Measurements from ENCODE around the gene IDUA.

The IDUA gene

GRCh38 chr4:1039493-1040343, 52.9 kb downstream of the IDUA start:
- no peak for TF ChIP-seq CTCF (IDR thresholded peaks at IDR 0.05; ENCODE audit: low read depth, low read length)
- H3K4me3 ChIP-seq (ENCODE audit: low read depth, low read length), result no peak overlapping the region
- no peak for DNase-seq
- no peaks in the 10 kb centered on the region for H3K27me3 ChIP-seq (ENCODE audit: insufficient read depth, low read depth, severe bottlenecking)
- peak overlapping the region; percentile 20; the same call in 1 of the 2 replicates for H3K27ac ChIP-seq
- H3K36me3 ChIP-seq, result no peaks in the 10 kb centered on the region
- no peaks in the 10 kb centered on the region for H3K9me3 ChIP-seq (ENCODE audit: severe bottlenecking)

- DNase-seq, result no peak
Observed at GRCh38 chr4:1040344-1041146, 53.7 kb downstream of the IDUA start.

GRCh38 chr4:1041147-1041935, 54.5 kb downstream of the IDUA start:
- Histone ChIP-seq H3K36me3 (no peaks in the 10 kb centered on the region), H3K27me3 (ENCODE audit: insufficient read depth, low read depth, severe bottlenecking) (peaks cover 5% of the 10 kb centered on the region), H3K27ac (no peak overlapping the region), H3K9me3 (ENCODE audit: severe bottlenecking) (no peaks in the 10 kb centered on the region), H3K4me3 (ENCODE audit: low read depth, low read length) (no peak overlapping the region)
- DNase-seq, result no peak
- TF ChIP-seq CTCF (IDR thresholded peaks at IDR 0.05; ENCODE audit: low read depth, low read length), result no peak

More at GRCh38 chr4:1040344-1041146, 53.7 kb downstream of the IDUA start:
- H3K9me3 ChIP-seq (ENCODE audit: severe bottlenecking), result no peaks in the 10 kb centered on the region
- H3K27me3 ChIP-seq (ENCODE audit: insufficient read depth, low read depth, severe bottlenecking), result peaks cover 4% of the 10 kb centered on the region
- H3K27ac ChIP-seq, result no peak overlapping the region
- no peaks in the 10 kb centered on the region for H3K36me3 ChIP-seq
- no peak overlapping the region for H3K4me3 ChIP-seq (ENCODE audit: low read depth, low read length)
- TF ChIP-seq CTCF (IDR thresholded peaks at IDR 0.05; ENCODE audit: low read depth, low read length), result no peak

- H3K4me3 ChIP-seq (ENCODE audit: low read depth, low read length), result no peak overlapping the region
- peaks cover 7% of the 10 kb centered on the region for H3K27me3 ChIP-seq (ENCODE audit: insufficient read depth, low read depth, severe bottlenecking)
- H3K27ac ChIP-seq, result no peak overlapping the region
- no peaks in the 10 kb centered on the region for H3K36me3 ChIP-seq
- H3K9me3 ChIP-seq (ENCODE audit: severe bottlenecking), result no peaks in the 10 kb centered on the region
- DNase-seq, result no peak
- TF ChIP-seq CTCF (IDR thresholded peaks at IDR 0.05; ENCODE audit: low read depth, low read length), result no peak
Observed at GRCh38 chr4:1041936-1042330, 55.1 kb downstream of the IDUA start.

- DNase-seq, result no peak
- Histone ChIP-seq H3K27ac (no peak overlapping the region), H3K36me3 (no peaks in the 10 kb centered on the region), H3K4me3 (ENCODE audit: low read depth, low read length) (no peak overlapping the region), H3K9me3 (ENCODE audit: severe bottlenecking) (no peaks in the 10 kb centered on the region), H3K27me3 (ENCODE audit: insufficient read depth, low read depth, severe bottlenecking) (peaks cover 12% of the 10 kb centered on the region)
- no peak for TF ChIP-seq CTCF (IDR thresholded peaks at IDR 0.05; ENCODE audit: low read depth, low read length)
Observed at GRCh38 chr4:1042352-1043055, 55.7 kb downstream of the IDUA start.
